Lung microvascular endothelial cell (primary cell): ENCODE measurements around the gene PPP2R2D. TPM values are rescaled to one million over a fixed set of nuclear protein-coding genes. Genes with fewer than 3 reads are reported as not detected.
"Not testable (repeated sequence)": the region's sequence is repeated elsewhere in the genome, so short reads cannot be mapped to it uniquely, and the experiment has no call there.

ENCODE experiments used
- DNase-seq, 2 donors: peaks; one replicate each; pipeline versions ENCODE4 v3.0.0 to v3.0.0-alpha.2; 2010; ENCODE audit warnings: low read depth in 2 of 2
- total RNA-seq: library from RNA; depleted of rRNA; stranded (reverse); fragments of >200 nt; gene quantifications from 2 replicates; pipeline ENCODE4 v1.2.1, GENCODE V29; 2014

The PPP2R2D gene
- total RNA-seq, 1 donor from 2014 or later: 28.8 TPM

DNA sequence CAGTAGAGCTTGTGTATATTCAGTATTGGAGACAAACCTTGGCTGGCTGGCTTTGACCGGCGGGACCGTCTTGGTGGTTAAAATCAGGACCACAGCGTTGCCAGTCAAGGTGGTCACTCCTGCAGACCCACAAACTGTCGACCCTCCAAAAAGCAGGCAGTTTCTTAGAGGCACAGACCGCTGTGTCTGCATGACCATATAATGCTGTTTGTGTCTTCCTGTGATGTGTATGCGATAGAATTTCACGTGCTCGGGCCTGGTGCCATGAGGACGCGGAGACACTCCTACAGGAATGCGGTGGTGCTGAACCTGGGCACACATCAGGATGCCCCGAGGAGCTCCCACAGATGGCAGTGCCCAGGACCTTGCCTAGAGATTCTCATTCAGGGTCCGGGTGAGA lies 46.1 kb downstream of the PPP2R2D start:
- DNase-seq: peak; percentile 43 to 45

DNA sequence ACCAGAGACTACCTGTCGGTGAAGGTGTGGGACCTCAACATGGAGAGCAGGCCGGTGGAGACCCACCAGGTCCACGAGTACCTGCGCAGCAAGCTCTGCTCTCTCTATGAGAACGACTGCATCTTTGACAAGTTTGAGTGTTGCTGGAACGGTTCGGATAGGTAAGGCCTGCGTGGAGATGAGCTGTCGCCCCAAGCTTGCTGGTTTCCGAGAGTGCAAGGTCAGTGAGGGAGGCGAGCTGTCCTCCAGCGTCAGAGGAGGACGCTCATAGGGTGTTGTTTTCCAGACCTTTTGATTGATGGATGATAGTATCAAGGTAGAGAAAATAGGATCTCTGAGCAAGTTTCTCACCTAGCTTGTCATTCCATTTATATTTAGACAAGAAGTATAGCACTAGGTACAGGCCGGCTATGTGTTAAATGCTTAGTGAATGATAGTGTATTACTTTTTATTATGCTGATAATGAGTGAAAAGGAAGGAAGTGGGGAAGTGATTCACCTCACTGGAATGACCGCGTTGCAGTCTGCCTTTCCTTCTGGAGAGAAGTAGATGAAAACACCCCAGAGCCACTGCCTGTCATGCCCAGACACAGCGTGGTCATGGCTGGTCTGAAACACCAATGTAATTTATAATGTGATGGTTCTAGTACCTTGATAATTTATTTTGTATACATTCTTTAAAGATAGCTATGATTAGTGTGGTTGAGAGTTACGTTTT lies 47.0 kb downstream of the PPP2R2D start:
- DNase-seq: peak; percentile 91 to 93

DNA sequence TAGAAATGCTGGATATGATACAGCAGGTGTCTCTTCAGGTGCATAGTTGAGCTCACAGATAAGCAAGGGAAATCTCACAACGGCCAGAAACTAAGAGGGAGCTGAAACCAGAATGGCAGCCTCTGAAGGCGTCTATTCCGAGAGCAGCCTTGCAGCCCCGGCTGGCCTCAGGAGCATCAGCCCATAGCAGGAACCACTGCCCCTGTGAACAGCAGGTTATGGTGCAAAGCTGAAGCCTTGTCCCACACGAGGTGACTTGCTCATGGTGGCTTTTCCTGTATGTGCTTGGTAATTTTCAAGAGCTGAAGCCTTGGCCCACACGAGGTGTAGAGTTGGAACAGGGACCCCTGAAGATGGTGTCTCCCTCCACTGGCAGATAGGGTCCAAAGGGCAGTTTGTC lies 47.7 kb downstream of the PPP2R2D start:
- DNase-seq: no peak

DNA sequence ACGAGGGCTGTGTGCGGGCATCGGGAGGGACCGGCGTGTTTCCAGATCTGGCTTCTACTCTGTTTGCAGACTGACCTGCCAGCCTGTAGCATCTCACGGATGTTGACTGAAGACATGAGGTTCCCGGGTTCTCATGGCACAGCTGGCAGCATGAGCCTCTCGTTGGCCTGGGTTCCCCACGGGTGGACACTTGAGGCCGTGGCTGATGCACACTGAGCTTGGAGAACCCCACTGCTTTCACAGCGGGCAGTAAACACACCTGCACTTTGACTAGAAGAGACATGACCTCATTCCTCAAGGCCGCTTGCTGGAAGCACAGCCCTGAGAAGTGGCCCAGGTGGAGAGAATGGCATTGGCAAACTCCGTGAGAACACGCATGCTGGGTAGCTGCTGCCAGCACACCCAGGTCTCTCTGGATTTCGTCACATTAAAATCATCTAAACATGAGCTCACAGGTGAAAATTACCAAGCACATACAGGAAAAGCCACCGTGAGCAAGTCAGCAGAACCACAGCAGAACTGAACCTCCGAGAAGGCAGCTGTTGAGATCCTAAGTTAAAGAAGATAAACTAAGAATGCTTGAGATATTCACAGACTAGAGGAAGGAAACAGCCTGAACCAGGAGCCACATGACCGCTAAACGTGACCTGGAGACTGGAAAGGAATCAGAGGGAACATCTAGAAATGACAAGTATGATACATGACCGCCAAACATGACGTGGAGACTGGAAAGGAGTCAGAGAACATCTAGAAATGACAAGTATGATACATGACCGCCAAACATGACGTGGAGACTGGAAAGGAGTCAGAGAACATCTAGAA lies 48.4 kb downstream of the PPP2R2D start:
- peak in 1 of 2 donors; percentile 25 for DNase-seq

DNA sequence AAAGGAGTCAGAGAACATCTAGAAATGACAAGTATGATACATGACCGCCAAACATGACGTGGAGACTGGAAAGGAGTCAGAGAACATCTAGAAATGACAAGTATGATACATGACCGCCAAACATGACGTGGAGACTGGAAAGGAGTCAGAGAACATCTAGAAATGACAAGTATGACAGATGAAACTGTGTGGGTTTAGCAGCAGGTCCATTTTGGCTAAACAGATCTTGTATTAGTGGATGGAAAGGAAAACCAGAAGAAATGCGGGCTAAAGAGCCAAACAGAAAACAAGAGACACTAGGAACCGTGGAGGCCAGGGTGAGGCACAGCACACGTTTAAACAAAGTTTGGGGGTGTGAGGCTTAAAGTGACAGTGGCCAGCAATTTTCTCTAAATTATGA lies 49.1 kb downstream of the PPP2R2D start:
- DNase-seq: not testable (repeated sequence)

DNA sequence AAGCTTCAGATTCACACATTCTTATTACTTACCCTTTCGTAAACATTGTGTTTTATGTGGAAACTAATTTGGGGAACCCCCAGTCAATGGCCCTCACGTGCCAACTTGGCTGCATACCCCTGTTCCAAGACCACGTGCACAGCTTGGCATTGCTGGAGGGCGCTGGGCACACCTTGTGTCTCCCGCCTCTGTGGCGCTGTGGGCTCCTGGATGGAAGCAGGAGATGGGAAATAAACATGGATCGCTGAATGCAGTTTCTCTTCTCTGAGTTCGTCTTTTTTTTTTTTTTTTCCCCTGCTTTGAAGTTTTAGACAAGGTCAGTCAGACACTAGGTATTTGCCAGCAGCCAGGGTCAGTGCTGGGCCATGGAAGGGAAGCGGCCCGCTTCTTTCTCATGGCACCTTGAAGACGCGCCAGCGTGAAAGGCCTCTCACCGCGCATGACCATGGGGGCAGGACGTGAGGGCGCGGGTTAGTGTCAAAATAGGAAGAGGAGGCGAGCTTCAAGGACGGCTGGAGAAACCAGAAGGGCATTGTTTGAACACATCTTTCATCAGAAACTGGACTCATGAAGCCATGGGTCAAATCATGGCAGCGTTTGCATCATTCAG lies 53.7 kb downstream of the PPP2R2D start:
- DNase-seq: no peak

DNA sequence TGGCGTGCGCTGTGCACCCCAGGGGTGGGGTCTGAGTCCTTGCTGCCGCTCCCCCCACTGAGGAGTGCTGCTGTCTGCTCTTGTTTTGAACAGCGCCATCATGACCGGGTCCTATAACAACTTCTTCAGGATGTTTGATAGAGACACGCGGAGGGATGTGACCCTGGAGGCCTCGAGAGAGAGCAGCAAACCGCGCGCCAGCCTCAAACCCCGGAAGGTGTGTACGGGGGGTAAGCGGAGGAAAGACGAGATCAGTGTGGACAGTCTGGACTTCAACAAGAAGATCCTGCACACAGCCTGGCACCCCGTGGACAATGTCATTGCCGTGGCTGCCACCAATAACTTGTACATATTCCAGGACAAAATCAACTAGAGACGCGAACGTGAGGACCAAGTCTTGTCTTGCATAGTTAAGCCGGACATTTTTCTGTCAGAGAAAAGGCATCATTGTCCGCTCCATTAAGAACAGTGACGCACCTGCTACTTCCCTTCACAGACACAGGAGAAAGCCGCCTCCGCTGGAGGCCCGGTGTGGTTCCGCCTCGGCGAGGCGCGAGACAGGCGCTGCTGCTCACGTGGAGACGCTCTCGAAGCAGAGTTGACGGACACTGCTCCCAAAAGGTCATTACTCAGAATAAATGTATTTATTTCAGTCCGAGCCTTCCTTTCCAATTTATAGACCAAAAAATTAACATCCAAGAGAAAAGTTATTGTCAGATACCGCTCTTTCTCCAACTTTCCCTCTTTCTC lies 55.0 kb downstream of the PPP2R2D start:
- DNase-seq: no peak

DNA sequence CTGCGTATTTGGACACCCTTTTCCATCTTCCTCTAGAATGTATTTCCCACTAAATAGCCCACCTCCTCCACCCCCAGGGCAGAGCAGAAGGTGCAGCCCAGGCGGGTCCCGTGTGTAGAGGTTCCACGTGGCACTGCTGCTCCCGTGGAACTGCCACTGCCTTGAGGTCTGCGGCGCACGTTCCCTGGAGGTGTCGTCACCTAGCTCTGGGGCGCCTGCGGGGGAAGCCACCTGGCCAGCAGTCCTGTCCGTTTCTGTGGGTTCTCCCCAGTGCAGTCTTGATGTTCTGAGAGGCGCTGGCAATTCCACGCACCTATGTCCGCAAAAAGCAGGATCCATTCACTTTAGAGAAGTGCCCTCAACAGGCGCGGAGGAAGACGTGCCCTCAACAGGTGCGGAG lies 59.0 kb downstream of the PPP2R2D start:
- DNase-seq: no peak

DNA sequence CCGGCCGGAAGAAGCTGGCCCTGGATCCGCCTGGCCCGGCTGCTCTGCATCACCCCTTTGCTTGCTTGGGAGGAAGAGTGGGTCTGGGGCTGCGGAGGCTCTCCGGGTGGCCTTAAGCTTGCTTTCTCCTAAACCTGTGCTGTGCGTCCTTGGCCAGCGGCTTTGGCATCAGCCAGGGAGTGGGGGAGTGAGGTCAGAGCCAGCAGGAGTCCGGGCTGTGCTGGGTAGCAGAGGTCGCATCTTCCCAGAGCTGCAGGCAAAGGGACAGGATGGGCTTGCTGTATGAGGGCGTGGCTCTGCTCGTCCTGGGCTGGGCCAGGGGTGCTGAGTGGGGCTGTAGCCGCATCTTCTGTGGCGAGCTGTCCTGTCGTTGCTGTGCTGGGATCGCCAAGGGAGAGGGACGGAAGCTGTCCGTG lies 59.8 kb downstream of the PPP2R2D start:
- DNase-seq: no peak

DNA sequence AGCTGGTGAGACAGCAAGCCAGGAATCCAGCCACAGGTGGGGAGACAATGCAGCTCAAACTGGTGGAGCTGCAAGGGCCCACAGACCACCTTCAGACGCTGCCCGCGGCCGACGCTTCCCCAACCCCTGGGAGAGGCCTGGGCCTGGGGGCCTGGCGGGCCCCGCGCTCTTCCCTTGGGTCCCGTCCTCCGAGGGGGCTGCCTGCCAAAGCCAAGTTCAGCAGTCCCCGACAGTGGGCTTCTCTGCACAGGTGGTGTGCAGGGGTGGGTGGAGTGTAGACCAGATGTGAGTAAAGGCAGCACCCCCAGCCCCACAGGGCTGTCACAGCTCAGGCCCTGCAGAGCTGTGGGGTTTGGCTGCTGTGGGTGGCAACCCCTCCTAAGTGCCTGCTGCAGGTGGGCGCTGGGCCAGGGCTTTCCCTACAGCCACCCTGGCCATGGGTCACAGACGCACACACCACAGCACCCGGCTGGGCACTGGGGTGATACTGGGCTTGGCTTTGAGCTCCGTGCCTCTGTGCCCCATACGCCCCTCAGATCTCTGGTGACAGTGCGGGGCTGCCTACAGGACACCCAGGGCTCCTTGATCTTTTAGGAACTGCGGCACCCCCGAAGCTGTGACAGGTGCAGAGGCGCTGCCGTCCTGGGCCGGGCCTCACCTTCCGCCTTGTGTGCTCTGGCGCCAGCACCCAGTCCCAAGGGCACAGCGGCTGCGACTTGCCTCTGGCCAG lies 60.4 kb downstream of the PPP2R2D start:
- DNase-seq: no peak

DNA sequence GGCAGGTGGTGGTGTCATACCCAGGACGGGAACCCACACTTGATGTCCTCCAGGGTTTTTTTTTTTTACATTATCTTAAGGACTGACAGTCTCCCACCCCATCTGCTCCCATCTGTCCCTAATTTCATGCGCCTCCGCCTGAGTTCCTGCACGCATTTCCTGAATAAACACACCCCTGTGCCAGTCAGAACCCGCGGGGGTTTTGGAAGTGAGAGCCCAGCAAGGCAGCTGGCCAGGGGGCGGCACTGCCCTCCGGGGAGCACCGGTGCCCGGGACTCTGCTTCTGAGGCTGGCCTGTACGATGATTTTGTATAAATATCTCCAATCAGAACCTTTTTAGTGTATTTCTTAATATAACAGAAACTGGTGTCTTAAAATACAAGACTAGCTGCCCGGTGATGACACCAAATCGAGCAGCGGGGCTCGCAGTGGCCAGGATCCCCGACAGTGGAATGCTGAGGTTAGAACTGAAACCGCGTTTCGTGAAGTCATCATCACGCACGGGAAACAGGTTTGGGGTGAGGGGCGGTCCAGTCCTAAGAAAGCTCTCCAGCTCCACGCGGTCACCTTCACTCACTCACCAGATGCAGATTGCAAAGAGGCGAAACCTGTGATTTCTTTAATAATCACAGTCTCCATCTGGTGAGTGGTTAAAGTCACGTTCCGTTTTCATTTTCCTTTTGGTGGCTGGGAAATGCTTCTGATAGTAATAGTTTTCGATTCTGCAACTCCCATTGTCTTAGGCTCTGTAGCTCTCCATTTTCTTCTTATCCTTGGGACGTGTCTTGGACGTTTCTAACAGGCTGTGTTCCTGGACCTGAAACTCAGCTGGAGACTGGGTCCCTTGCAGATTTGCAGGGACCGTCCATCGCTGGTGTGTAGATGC lies 61.2 kb downstream of the PPP2R2D start:
- DNase-seq: no peak

DNA sequence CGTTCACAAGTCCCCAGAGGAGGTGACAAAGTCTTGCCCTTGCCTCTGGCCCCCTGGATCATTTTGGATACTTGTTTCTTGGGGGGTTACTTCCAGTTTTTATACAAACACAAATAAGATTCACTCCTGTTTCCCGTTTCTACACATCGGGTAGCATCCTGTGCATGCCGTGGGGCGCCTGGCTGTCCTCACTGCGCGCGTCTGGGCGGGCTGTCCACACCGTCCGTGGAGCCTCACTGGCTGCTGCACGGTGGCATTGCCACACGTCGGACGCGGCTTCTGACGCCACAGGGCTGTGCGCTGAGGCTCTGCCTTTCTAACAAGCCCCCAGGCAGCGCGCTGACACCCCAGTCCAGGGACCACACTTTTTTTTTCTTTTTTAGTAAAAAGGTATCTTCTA lies 62.5 kb downstream of the PPP2R2D start:
- DNase-seq: no peak

DNA sequence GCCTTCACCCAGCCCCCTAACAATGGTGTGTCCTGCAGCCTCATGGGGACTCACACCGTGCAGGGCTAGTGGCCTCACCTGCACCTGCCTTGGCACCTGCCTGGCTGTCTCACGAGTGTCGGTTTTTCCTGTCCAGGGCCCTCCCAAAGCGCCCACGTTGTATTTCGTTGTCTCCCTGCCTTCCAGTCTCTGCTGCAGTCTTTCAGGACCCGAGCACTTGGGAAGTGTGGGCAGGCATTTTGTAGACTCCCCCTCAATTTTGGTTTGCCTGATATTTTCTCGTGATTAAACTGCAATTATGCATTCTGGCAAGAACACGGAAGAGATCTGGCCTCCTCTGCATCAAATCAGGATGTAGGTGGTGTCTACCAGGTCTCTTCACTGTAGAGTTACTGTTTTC lies 63.0 kb downstream of the PPP2R2D start:
- no peak for DNase-seq

DNA sequence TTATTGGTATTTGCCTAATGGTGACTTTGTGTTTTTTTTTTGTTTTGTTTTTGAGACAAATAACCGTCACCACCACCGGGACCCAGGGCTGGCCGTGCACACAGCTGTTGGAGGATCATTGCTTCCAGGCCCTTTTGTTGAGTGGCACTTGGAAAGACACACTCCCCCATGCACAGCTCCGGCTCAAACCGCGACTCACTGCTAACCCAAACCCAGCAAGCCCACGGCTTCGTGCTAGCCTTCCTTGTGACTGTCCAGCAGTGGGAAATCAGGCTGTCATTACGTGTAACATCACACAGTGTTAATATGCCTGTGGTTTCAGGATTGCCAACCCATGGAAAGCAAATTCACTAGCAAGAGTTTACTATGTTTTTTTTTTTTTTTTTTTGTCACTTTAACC lies 63.5 kb downstream of the PPP2R2D start:
- no peak for DNase-seq

DNA sequence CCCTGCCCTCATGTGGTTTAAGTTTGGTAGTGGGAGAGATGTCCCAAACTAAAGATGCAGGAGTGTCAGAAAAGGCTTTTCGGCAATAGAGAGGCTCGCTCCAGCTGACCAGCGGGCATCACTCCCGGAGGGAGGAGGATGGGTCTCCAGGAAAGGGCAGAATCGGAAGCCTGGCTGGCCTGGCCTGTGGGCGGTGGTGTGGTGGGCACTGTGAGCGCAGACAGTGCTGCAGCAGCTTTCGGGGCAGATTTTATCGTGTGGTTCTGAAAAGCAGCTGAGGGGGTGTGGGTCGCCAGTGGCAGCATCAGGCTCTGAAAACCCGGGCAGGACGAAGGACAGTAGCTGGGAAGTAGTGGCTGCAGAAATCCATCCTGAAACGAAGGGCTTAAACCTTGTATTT lies 68.1 kb downstream of the PPP2R2D start:
- DNase-seq: no peak

DNA sequence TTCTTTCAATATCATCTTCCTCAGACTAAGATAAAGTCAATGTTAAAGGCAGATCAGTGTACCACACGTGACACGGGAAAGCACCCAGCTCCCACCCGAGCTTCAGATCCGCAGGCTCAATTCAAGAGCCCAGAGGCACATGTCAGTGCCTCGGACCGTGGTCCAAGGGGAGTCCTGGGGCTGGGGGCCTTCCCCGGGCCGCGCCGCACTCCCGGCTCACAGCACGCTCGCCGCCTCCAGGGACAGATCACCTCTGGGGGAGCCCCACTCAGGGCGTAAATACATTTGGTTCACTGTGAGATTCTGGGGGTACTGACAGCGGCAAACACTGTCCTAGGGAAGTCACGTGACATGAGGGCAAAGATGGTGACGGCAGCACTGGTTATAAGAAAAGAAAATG lies 70.1 kb downstream of the PPP2R2D start:
- no peak for DNase-seq

DNA sequence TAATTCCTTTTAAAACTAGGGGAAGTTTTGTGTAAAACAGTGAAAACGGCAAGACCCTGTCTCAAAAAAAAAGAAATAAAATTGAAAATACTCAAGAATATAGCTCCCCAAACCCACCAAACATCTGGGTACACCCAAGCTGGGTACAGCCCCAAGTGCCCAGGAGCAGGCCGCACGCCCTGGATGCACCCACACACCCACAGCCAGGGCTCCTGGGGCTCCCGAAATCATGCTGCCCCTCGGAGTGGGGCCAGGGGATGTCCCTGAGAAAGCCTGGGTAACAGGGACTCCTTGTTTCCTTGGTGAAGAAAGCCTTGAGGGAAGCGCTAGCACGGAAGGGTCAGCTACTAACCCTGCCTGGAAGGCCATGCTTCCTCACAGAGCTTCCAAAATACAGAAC lies 70.8 kb downstream of the PPP2R2D start:
- no peak for DNase-seq

DNA sequence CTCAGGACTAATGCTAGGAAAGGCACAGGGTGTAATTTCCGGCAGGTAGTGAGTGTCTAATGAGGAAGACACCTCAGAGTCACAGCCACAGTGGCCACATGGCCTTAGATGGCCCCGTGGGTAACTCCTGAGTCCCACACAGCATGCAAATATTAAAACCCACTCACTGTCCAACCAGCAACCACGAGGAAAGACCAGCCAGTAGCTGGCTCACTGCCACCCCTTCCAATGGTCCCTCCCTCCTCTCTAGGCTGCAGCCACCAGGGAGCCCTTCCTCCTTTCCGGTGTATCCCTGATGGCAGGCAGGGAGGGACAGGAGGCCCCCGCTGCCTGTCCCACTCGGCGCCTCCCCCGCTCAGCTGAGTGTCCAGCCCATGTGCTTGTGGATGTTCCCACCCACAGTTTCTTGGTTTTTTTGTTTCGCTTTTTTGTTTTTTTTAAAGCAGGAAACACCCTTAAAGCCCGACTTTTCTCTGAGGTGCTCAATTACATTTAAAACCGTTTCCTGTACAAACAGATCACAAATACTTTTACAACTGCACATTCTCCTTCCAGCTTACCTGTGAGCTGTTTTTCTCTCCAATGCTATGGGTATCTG lies 71.8 kb downstream of the PPP2R2D start:
- DNase-seq: peak; percentile 56 to 89

DNA sequence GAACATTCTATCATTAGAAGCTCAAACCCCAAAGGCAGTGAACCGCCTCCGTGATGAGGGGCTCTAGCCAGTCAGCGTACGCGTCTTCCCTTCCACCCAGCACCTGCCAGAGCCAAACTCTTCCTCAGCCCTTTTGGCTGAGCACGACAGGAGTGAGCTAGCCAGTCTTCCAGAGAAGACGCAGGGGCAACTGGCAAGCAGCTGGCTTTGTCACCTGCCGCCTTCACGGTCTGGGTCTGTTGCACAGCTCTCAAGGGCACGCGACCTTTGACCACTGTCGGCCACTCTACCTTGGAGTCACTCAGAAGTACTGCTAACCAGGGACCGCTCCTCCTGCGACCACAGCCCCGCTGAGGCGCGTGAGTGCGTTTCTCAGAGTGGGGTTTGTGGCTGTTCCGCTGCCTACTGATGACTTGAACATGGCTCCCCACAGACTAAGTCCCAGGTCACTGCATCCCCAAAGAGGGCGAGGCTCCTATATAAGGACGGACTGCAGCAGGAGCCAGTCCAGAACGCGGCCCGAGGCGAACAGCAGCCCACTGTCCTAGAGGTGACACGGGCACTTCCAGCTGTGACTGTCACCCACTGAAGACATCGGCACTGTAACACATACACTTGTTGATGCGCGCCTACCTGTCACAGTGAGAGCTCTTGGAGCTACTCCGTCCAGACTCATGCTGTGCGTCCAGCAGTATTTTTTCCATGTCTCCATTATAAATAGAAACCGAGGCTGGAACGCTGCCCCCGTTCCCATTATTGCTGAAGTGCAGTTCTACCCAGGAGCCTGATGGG lies 72.5 kb downstream of the PPP2R2D start:
- no peak for DNase-seq
